GM21737 (cell line): Measurements from ENCODE around the gene TOE1.
A peak's percentile ranks its signal among the peaks of the same experiment; 100 is the strongest.
"Not testable (repeated sequence)": the region's sequence is repeated elsewhere in the genome, so short reads cannot be mapped to it uniquely, and the experiment has no call there.

ENCODE experiments used
- ATAC-seq: cut with Tn5 transposase; IDR thresholded peaks from one replicate; pipeline ENCODE4 v1.9.1; 2021; ENCODE audit warnings: mild to moderate bottlenecking, moderate library complexity; ENCODE audit not compliant: unreplicated experiment

TOE1 gene

DNA sequence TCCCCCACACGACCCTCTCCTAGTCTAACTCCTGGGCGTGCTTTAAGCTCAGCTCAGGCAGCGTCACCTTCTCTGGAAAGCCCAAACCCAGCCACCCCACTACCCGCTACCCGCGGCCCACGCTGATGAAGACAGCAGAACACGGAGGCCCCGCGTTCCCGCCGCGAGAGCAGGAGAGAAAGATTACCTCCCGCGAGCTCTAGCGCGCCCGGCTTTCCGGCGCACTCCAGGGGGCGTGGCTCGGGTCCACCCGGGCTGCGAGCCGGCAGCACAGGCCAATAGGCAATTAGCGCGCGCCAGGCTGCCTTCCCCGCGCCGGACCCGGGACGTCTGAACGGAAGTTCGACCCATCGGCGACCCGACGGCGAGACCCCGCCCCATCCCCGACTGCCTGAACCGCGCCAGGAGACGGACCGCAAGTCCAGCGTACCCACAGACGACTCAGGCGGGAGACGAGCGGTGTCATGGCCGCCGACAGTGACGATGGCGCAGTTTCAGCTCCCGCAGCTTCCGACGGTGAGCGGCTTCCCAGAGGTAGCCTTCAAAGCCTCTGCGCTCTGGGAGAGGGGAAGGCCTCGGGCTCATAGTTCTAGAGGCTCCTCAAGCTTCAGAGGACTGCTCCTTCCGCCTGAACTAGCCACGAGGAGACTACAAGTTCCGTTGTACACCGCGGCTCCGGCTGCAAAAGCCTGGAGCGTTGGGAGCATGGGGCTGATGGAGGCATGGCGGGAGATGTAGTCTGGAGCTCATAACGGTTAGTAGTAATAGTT is at the start of gene TOE1, which contains the start of gene MUTYH:
Gene TOE1 (plus strand): TSS at position 382 of the 770 bp plus-strand sequence. CDS start 83 bp downstream, at position 465.
Gene MUTYH (minus strand): TSS at position 652 of the 770 bp plus-strand sequence. CDS start 5,935 bp downstream, outside the sequence.
- peak; percentile 78 for ATAC-seq

DNA sequence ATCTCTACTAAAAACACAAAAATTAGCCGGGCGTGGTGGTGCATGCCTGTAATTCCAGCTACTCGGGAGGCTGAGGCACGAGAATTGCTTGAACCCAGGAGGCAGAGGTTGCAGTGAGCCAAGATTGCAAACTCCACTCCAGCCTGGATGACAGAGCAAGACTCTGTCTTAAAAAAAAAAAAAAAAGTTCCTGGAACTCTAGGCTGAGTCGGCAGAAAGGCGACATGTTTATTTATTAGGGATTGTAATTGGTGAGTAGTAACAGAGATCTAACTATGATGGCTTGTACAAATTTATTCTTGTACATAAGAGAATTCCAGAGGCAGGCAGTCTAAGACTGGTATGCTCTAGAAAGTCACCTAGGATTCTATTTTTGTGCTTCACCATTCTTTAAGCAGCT is 49.0 kb upstream of the TOE1 start:
- not testable (repeated sequence) for ATAC-seq

DNA sequence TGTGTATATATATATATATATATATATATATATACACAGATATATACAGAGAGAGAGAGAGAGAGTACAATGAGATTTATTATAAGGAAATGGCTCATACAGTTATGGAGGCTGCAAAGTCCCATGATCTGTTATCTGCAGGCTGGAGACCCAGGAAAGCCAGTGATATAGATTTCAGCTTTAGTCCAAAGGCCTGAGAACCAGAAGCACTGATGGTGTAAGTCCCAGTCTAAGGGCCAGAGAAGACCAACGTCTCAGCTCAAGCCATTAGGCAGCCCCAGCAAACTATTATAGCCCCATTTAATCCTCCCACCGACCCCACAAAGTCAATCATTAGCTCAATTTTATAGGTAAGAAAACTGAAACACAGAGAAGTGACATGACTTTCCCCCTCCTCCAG is 48.3 kb upstream of the TOE1 start:
- ATAC-seq = no peak

DNA sequence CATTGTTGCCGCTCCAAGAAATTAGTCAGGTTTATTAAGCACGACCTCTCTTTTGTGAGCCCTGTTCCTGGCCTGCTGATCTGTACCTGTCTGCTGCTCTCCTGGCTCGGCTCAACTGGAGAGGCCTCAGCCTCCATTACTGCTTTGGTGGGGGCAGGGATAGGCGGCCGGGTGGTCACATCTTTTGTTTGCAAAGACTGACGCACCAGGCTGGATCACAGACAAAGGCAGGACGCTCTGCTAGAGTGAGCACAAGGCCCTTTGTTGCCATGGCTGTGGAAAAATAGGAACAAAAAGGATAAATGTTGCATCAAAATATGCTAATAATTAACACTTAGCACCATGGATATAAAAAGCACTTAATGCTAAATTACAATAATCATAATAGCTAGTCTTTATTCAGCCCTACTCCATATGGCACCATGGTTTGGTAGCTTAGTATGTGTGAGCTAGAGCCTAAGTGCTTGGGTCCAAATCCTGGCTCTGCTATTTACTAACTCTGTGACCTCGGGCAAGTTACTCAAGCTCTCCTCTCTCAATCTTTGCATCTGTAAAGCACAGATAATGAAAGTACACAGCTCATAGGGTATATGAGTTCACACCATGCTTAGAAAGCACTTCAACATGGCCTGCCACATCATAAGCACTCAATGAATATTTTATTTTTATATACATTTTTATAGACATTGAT is 42.2 kb upstream of the TOE1 start:
- no peak for ATAC-seq

DNA sequence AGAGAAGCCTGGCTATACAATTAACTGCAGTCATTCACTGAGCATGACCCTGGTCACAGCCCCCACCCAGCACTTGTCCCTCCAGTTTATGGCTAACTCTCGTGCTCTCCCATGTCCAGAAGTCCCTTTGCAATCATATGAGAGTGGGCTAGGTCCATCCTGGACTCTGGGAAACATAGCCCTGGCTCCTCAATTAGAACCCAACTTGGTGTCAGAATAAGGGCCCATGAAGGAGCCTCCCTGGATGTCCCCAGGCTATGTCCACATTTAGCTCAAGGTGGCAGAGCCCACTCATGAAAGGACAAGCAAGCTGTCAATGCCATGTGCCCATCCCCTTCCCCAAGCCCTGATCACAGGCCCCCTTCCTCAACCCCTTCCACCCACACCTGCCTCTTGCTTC is 40.7 kb upstream of the TOE1 start:
- no peak for ATAC-seq

DNA sequence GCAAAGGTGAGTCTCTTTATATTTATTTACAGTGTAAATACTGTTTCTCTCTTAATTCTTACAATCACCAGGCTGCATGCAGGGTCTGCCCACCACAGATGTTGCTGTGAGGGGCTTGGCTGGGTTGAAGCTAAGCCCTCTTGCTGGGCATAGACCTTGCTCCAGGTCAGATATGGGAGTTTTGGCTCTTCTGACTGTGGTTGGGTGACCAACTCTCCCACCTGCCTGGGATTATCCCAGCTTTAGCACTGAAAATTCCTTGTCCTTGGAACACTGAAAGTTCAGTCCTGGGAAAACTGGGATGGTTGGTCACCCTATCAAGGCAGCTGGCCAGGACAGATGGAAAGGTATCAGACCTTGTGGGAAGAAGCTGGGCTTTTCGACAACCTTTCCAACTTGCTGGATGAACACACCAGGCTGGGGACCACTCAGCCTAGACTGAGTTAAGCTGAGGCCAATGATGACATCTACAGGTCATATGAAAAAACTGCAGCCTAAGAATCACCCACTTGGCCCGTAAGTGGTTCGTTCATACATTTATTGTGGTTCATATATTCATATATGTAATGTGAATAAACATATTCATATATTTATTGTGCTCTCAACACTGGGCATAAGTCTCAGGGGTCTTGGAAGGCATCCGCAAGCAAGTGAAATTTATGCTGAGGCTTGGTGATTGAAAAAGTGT is 39.8 kb upstream of the TOE1 start:
- ATAC-seq = no peak

DNA sequence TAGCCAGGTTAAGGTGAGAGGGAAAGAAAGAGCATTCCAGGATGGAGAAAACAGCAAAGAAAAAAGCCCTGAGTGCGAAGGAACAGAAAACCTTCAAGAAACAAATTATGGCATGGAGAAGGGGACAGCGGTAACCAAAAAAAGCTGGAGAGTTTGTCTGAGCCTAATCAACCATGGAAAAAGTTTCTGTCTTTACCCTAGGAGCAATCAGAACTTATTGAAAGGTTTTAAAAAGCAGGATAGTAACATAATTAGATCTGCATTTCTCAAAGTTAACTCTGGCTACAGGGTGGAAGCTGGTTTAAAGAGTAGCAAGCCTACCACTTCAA is 39.3 kb upstream of the TOE1 start:
- ATAC-seq = no peak

DNA sequence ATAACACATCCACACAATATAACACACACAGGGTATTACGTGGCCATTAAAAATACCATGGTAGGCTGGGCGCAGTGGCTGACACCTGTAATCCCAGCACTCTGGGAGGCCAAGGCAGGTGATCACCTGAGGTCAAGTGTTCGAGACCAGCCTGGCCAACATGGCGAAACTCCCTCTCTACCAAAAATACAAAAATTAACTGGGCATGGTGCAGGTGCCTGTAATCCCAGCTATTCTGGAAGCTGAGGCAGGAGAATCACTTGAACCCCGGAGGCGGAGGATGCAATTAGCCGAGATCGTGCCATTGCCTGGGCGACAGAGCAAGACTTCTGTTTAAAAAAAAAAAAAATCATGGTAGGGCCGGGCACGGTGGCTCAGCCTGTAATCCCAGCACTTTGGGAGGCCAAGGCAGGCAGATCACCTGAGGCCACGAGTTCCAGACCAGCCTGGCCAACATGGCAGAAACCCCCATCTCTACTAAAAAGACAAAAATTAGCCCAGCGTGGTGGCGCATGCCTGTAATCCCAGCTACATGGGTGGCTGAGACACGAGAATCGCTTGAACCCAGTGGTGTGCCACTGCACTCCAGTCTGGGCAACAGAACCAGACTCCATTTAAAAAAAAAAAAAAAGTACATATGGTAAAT is 37.3 kb upstream of the TOE1 start:
- no peak for ATAC-seq

DNA sequence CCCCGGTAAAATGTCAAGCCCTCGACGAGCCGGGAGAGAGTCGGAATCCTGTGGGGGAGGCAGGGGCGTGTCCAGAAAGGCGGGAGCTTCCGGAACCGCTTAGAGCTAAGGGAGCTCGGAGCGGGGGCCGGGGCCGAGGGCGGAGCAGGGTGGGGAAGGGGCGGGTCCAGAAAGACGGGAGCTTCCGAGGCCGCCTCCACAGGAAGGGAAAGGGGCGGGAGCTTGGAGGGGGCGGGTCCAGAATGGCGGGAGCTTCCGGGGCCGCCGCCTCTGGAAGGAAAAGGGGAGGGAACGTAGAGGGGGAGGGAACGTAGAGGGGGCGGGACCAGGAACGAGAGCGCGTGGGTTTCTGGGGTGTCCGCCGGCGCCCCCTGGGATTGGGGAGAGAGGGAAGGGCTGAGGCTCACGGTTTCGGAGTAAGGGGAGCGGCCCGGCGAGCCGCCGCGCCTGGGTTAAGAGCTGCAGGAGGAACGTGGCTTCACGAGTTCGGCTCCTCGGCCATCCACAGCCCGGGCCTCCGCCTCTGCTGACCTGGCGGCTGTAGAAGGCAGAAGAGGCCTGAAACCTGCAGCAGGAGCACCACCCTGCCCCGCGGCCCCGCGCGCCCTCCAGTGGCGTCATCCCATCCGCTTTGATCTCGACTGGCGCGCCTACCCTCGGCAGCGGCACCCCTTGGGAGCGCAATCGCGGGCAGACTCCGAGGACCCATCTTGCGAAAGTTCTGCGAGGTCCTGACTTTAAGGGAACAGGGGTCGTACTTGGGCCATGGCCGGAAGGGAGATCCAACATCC is 36.3 kb upstream of the TOE1 start:
- ATAC-seq = peak; percentile 75

DNA sequence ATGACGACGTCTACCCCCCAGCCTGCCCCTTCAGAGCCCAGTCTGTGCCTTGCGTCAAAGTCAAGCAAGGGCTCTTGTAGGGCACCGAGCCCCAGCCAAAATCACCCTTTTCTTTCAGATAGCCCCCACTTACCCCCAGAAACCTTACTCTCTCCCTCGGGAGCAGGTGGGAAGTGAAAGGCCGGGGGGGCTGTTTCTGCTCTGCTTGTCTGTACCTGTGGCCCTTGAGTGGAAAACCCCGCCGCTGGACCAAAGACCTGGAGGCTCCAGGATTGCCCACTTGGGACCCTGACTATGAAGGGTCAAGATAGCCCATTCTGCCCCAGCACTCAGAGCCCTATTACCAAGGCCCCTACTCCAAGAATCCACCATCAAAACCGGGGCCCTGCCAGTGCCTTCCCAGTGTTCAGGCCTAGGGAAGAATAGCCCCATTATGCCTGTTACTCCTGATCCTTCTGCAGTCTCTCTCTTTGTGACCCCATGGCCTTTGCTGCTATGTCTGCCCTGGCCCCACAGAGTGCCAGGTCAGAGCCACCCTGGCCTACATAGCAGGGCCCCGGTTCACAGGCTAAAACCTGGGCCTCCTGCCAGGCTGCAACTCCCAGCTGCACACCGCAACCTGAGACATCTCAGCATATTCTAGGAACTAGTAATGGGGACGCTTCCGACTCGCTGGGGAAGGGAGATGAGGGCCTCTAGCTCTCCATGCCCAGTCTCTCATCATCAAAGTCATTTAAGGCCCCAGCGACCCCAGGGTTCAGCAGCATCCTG is 35.5 kb upstream of the TOE1 start:
- peak; percentile 4 for ATAC-seq

DNA sequence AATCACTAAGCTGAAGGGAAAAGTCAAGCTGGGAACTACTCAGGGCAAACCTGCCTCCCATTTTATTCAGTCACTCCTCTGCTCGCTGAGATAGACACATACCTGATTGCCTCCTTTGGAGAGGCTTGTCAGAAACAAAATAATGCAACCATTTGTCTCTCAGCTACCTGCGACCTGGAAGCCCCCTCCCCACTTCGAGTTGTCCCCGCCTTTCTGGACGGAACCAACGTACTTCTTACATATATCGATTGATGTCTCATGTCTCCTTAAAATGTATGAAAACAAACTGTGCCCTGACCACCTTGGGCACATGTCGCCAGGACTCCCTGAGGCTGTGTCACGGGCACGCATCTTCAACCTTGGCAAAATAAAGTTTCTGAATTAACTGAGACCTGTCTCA is 34.7 kb upstream of the TOE1 start:
- no peak for ATAC-seq

DNA sequence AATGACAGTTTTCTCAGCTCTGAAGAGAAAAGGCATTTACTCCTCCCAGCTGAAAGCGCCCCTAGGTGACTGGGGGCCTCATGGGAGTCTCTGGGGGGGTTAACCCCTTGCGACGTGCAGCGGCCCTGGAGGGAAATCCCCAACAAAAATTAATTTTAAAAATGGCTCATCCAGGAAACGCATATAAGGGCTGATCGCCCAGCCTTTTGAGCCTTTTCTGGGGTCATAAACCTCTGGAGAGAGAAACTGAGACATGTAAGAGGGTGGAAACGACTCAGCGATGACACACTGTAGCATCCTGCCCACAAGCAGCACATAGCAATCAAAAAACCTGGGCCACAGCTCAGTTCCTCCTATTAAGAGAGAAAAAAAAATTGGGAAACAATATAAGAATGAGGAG is 33.7 kb upstream of the TOE1 start:
- ATAC-seq = no peak

DNA sequence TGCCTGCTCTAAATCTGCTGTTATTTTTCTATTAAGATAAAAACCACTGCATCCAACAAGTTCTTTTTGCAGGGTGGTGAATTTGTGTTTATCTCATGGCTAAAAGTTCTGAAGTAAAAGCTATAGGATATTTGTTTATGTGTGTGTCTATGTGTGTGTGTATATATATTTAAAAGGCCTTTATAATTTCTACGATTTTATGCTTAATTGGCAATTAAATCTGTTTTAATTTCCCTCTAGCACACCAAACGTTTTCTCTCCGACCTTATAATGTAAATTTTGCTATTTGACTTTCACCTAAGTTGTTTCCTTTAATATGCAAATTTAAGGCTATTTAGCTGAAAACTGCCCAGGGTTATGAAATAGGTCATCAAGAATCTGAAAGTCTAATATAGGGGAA is 33.1 kb upstream of the TOE1 start:
- ATAC-seq = no peak

DNA sequence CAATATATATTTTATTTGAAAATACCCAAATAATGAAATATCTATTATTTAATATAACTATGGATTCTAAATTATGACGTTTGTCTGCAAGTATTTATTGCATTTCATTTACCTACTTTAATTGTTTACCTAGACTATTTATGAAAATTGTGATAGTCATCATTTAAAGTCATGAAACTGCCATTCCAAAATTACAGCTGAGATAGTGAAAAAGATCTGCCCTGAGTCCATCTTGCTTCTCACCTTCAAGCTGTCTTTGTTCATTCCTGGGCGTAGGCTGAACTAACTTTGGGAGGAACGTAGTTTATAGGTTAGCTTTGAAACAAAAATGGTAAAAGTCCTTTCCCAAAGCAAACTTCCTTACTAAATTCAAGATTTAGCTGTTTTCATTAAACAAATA is 25.7 kb upstream of the TOE1 start:
- no peak for ATAC-seq

DNA sequence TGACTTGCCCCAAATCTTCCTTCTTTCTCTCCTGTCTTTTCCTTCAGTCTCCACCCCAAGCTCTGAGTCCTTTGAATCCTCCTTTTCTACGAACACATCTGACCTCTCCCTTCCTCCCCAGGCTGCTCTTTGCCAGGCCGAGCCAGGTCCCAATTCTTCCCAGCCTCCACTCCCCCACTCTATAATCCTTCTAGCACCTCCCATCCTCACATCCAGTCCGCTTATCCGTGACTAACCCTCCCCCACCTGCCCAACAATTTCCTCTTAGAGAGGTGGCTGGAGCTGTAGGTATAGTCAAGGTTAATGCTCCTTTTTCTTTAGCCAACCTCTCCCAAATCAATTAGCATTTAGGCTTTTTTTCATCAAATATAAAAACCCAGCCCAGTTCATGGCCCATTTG is 22.8 kb upstream of the TOE1 start:
- no peak for ATAC-seq

DNA sequence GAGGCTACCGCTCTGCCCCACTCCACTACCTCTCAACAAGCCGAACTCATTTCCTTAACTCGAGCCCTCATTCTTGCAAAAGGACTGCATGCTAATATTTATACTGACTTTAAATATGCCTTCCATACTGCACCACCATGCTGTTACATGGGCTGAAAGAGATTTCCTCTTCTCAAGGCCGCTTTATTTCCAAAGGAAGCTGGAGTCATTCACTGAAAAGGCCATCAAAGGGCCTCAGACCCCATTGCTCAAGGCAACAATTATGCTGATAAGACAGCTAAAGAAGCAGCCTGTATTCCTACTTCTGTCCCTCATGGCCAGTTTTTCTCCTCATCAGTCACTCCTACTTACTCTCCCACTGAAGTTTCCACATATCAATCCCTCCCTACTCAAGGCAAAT is 20.2 kb upstream of the TOE1 start:
- ATAC-seq = no peak

DNA sequence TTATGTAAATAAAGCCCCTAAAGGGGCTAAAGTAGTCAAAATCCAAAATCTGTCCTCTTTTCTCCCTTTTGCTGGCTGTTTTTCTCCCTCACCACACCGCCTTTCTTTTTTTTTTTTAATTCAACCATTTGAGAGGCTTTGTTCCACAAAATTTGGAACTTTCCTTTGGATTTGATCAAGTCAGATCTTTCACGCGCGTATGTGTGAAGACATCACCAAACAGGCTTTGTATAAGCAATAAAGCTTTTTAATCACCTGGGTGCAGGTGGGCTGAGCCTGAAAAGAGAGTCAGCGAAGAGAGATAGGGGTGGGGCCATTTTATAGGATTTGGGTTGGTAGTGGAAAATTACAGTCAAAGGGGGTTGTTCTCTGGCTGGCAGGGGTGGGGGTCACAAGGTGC is 18.5 kb upstream of the TOE1 start:
- no peak for ATAC-seq

DNA sequence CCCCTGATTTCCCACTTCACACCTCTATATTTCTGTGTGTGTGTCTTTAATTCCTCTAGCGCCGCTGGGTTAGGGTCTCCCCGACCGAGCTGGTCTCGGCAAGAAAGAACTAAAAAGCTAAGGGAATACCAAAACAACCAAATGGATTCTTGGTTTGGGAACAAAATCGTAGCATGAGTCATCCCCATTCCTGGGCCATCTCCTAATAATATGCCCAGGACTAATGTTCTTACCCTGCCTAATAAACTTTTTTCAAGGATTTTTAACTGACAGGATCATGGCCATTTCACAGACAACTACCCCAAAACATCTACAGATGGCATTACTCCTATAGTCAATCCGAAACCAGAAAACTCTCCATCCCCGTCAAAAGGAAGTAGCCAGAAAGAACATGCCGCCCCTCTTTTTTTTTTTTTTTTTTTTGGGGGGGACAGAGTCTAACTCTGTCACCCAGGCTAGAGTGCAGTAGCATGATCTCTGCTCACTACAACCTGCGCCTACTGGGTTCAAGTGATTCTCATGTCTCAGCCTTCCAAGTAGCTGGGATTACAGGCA is 17.4 kb upstream of the TOE1 start:
- no peak for ATAC-seq

DNA sequence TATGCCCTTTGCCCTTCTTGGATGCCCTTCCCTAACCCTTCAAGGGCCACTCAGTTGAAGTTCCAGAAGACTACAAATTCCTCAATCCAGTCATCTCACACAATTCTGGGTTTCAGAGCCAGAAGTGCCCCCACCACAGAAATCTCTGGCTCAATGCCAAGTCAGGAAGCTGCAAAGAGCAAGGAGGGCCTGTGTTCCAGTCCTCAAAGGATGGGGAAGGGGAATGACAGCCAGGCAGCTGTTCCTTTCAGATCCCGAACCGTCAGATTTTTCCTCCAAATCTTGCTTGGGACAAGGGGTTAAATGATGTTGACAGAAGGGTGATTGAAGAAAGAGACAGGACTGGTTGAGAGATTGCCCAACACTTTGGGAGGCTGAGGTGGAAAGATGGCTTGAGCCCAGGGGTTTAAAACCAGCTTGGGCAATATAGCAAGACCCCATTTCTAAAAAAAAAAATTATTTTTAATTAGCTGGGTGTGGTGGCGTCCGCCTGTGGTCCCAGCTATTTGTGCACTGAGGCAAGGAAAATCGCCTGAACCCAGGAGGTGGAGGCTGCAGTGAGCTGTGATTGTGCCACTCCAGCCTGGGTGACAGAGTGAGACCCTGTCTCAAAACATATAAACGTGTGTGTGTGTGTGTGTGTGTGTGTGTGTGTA is 14.0 kb upstream of the TOE1 start:
- no peak for ATAC-seq
